OCI-LY3 (cell line): ENCODE data around the gene CHST15.

Experiments
- H2AFZ ChIP-seq: fragments of 200-600, 300-600 bp; shearing (Covaris generic); 2 replicates; pipeline ENCODE4 v1.6.0; 2014; ENCODE audit warnings: antibody characterized with exemption, low read depth, low read length
- H3K27ac ChIP-seq: fragments of 200-600, 300-600 bp; sonication (generic); 2 replicates; pipeline ENCODE4 v1.5.1; 2014; ENCODE audit warnings: mild to moderate bottlenecking, low read length, moderate library complexity, mixed read lengths
- H3K27me3 ChIP-seq: fragments of 200-600, 300-600 bp; sonication (generic); 2 replicates; pipeline ENCODE4 v1.6.1; 2014; ENCODE audit warnings: low read depth, low read length, mixed read lengths
- H3K36me3 ChIP-seq: fragments of 200-600, 300-600 bp; sonication (generic); replicated peaks from 2 replicates; pipeline ENCODE3; 2014; ENCODE audit warnings: low read depth, low read length, mixed read lengths
- H3K4me1 ChIP-seq: fragments of 300-600, 200-600 bp; sonication (generic); 2 replicates; pipeline ENCODE4 v1.6.1; 2014; ENCODE audit warnings: low read length, mixed read lengths
- H3K4me2 ChIP-seq: fragments of 200-600, 300-600 bp; sonication (generic); 2 replicates; pipeline ENCODE4 v1.6.1; 2014; ENCODE audit warnings: low read length, mixed read lengths
- H3K4me3 ChIP-seq: fragments of 300-600, 200-600 bp; sonication (generic); 2 replicates; pipeline ENCODE4 v1.5.1; 2014; ENCODE audit warnings: antibody characterized with exemption, mild to moderate bottlenecking, low read length, moderate library complexity
- H3K79me2 ChIP-seq: fragments of 300-600, 200-600 bp; shearing (Covaris generic); 2 replicates; pipeline ENCODE4 v1.6.1; 2014; ENCODE audit warnings: mild to moderate bottlenecking, low read length, mixed read lengths
- H3K9ac ChIP-seq: fragments of 300-600, 200-600 bp; shearing (Covaris generic); 2 replicates; pipeline ENCODE4 v1.6.0; 2014; ENCODE audit warnings: mild to moderate bottlenecking, low read length, moderate library complexity
- H3K9me3 ChIP-seq: fragments of 200-600, 300-600 bp; shearing (Covaris generic); 2 replicates; pipeline ENCODE4 v1.6.1; 2014; ENCODE audit warnings: low read length, mixed read lengths; ENCODE audit not compliant: insufficient read depth
- H4K20me1 ChIP-seq: fragments of 200-600, 300-600 bp; sonication (generic); 2 replicates; pipeline ENCODE4 v1.6.1; 2016; ENCODE audit warnings: low read length, mixed read lengths; ENCODE audit not compliant: insufficient read depth
- EZH2phosphoT487 ChIP-seq: fragments of 200-600 bp; shearing (Covaris generic); IDR thresholded peaks from 2 replicates; pipeline ENCODE4 v1.6.1; 2018; ENCODE audit warnings: antibody characterized with exemption, mixed run types, low read depth
- TF ChIP-seq, protein P1 (sequence below): fragments of 200-600, 300-600 bp; sonication (generic); IDR thresholded peaks from 2 replicates; pipeline ENCODE4 v1.5.1; 2014; ENCODE audit warnings: antibody characterized with exemption, low read length, low read depth

CHST15 gene

DNA sequence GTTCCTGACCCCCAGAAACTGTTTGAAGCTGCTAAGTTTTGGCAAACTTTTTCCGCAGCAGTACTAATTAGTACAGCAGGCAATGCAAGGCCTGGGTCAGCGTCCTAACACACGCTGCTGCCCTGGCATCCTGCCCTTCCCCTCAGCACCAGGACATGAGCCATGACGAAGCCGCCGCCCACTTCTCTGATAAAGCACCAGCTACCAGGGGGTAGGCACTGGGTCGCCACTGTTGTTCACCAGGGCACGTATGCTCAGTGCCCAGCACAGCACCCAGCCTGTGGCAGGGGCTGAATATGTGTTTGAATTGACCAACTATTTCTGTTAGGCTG is 59.5 kb downstream of the CHST15 start:
- Histone ChIP-seq H3K36me3 (no peaks in the 10 kb centered on the region), H3K4me1 (peaks cover 20% of the 10 kb centered on the region), H3K4me3 (no peak overlapping the region), H3K27ac (no peak overlapping the region), H3K79me2 (no peaks in the 10 kb centered on the region), H3K9me3 (no peaks in the 10 kb centered on the region), H3K4me2 (no peak overlapping the region), H3K27me3 (peaks cover 31% of the 10 kb centered on the region), H3K9ac (no peak overlapping the region), H2AFZ (no peak overlapping the region), H4K20me1 (no peaks in the 10 kb centered on the region)
- no peak for TF ChIP-seq EZH2phosphoT487
- TF ChIP-seq, protein P1, sequence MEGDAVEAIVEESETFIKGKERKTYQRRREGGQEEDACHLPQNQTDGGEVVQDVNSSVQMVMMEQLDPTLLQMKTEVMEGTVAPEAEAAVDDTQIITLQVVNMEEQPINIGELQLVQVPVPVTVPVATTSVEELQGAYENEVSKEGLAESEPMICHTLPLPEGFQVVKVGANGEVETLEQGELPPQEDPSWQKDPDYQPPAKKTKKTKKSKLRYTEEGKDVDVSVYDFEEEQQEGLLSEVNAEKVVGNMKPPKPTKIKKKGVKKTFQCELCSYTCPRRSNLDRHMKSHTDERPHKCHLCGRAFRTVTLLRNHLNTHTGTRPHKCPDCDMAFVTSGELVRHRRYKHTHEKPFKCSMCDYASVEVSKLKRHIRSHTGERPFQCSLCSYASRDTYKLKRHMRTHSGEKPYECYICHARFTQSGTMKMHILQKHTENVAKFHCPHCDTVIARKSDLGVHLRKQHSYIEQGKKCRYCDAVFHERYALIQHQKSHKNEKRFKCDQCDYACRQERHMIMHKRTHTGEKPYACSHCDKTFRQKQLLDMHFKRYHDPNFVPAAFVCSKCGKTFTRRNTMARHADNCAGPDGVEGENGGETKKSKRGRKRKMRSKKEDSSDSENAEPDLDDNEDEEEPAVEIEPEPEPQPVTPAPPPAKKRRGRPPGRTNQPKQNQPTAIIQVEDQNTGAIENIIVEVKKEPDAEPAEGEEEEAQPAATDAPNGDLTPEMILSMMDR = no peak

DNA sequence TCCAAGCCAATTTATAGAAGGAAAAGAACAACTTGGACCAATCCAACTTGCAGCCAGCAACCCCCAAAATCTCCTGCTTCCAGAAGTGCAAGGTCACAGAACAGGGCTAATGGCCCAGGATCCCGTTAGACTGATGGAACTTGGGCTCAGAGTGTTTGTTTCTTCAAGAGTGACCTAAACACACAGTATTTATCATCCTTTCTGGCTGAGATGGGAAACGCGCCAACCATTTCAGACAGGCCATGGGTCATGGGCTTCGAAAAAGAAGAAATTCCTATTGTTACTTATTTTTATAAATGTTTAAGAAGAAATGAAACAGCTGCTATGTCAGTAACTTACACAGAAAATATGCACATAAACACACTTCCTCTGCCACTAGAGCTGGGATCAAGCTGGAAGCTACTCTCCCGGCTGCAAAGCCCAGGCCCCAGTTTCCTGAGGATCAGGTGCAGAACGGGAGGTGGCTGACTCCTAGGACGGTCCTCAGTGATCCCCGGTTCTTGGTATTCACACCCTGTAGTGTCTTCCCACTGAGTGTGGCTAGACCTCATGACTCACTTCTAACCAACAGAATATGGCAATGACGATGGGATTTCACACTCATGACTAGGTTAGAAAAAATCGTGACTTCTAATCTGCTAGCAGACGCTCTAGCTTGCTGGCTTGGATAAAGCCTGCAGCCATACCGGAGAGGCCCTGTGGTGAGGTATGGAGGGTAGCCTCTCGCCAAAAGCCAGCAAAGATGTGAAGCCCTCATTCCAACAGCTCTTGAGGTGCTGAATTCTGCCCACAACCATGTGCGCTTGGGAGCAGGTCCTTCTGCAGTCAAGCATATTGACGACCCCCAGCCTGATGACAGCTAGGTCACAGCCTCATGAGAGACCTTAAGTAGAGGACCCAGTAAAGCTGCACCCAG is 60.2 kb downstream of the CHST15 start:
- Histone ChIP-seq H3K4me1 (peaks cover 20% of the 10 kb centered on the region), H3K36me3 (no peaks in the 10 kb centered on the region), H3K9ac (no peak overlapping the region), H4K20me1 (no peaks in the 10 kb centered on the region), H3K4me3 (no peak overlapping the region), H3K27me3 (peaks cover 31% of the 10 kb centered on the region), H3K9me3 (no peaks in the 10 kb centered on the region), H3K27ac (no peak overlapping the region), H3K4me2 (no peak overlapping the region), H2AFZ (no peak overlapping the region), H3K79me2 (no peaks in the 10 kb centered on the region)
- no peak for TF ChIP-seq EZH2phosphoT487
- TF ChIP-seq, protein P1 = no peak

DNA sequence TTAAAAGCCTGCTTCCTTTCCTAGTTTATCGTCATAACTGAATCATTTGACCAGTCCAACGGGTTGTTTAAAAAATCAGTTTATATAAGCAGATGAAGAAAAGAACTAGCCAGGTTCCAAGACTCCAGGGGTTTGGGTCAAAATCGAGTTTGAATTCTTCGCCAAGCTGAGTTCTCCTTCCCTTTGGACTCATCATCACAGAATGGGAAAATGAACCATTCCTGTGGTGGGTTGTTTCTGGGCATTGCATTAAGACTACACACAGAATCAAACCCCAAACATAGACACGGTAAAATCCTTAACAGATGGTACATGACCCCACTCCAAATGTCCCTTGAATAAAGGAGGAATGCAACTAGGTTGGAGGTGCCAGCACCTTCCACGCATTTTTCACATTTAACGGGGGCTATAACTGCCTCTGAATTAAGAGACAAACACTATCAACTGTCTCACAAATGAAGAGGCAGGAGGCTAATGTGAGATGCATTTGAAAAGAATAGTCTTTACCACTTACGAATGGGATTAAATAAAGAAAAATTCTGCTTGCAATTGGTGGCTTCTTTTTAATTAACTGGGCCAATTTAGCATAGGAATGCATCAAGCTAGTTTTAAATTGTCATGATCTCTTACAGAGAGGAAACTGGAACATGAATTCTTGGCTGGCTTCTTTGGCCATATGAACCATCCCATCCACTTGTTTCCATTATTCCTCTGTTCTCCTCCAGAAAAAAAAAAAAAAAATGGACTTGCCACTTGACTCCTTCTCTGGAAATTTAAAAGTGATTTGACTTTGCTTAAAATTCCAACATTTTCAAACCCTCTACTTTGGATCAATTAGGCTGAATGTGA is 61.1 kb downstream of the CHST15 start:
- no peak overlapping the region for H3K4me2 ChIP-seq
- no peaks in the 10 kb centered on the region for H3K36me3 ChIP-seq
- H3K4me3 ChIP-seq = no peak overlapping the region
- no peak overlapping the region for H2AFZ ChIP-seq
- no peak overlapping the region for H3K9ac ChIP-seq
- H3K27ac ChIP-seq = no peak overlapping the region
- no peaks in the 10 kb centered on the region for H3K79me2 ChIP-seq
- peaks cover 31% of the 10 kb centered on the region for H3K27me3 ChIP-seq
- H3K9me3 ChIP-seq = no peaks in the 10 kb centered on the region
- no peak for TF ChIP-seq EZH2phosphoT487
- H3K4me1 ChIP-seq = peaks cover 20% of the 10 kb centered on the region
- no peaks in the 10 kb centered on the region for H4K20me1 ChIP-seq

DNA sequence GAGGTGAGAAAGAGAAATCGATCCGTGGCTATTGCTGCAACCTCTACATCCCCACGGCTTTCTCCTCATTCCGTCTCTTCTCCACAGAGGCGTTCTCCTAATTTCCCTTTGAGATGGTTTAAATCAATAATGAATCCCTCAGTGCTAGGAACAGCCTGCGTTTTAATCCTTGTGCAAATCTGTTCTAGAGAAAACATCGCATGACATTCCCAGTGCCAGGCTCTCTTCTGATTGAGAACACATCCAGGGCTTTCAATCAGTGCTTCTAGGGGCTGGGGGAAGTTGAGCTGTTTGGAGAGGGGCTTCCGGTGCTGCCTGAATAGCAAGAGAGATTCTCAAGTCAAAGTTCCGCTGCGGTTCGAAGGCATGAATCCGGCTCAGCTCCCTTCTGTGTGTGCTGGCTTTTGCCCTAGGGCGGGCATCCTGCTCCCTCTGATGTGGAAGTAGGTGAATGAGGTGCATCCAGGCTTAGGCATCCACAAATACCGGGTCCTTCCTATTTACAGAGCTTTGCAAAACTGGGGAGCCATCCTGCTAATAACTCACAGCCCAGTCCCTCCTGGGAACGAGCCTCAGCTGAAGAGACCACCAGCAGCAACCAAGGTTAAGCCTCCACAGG is 62.8 kb downstream of the CHST15 start:
- Histone ChIP-seq H3K9ac (no peak overlapping the region), H3K4me2 (no peak overlapping the region), H4K20me1 (no peaks in the 10 kb centered on the region), H3K79me2 (no peaks in the 10 kb centered on the region), H3K27ac (no peak overlapping the region), H3K27me3 (peaks cover 28% of the 10 kb centered on the region), H2AFZ (no peak overlapping the region), H3K9me3 (no peaks in the 10 kb centered on the region), H3K36me3 (no peaks in the 10 kb centered on the region), H3K4me3 (no peak overlapping the region), H3K4me1 (peaks cover 9% of the 10 kb centered on the region)
- TF ChIP-seq EZH2phosphoT487 = no peak
- TF ChIP-seq, protein P1 = no peak
